Measurements from ENCODE around the gene EDDM13. TPM values are rescaled to one million over a fixed set of nuclear protein-coding genes. Genes with fewer than 3 reads are reported as not detected.

EDDM13 gene
- total and polyA plus RNA-seq, 10 of the 15 experiments (the other 5 are each of a cell fraction or from before 2014, with no cell fraction given): 0.15 to 0.37 TPM; not detected in 8

GRCh38 chr19:56290104-56290503 lies 17.6 kb downstream of the EDDM13 start:
- peaks cover 0 to 5% of the 10 kb centered on the region in 2 experiments; a peak in 1 of 4 replicates for H3K36me3 ChIP-seq (ENCODE audit: control insufficient read depth in 2 of 2, insufficient read depth in 2 of 2, low read length in 1 of 2)
- ChIA-PET SMC1A (ENCODE audit: uncharacterized antibody, unreplicated experiment) (no interaction called here), RAD21 (ENCODE audit: unreplicated experiment) (no interaction called here), POLR2A (no interaction called here), CTCF (interaction anchor here (1.0 to 1.6 kb wide), 2 partner anchors 24 to 43 kb away, joined by 3 to 4 read pairs; partner anchors contain the start of gene ZSCAN5A)
- H3K4me3 ChIP-seq: no peak overlapping the region
- no peaks in the 10 kb centered on the region for H3K27me3 ChIP-seq (replicated peaks in 1 of 2; ENCODE audit: control insufficient read depth in 2 of 2, insufficient read depth in 2 of 2, low read length in 1 of 2)
- H4K20me1 ChIP-seq (ENCODE audit: control insufficient read depth, insufficient read depth): no peaks in the 10 kb centered on the region
- no peaks in the 10 kb centered on the region for H3K9me3 ChIP-seq (replicated peaks; ENCODE audit: control insufficient read depth, insufficient read depth, low read length)
- ATAC-seq (no peak), DNase-seq (ENCODE audit: low read depth, low spot score) (no peak), FAIRE-seq (no peak)
- no TSS peak for BruUV-seq (replicated peaks)
- no peak overlapping the region for H3K27ac ChIP-seq (ENCODE audit: control insufficient read depth, insufficient read depth)
- no peaks in the 10 kb centered on the region for H3K4me1 ChIP-seq (ENCODE audit: control insufficient read depth, insufficient read depth, low read length)
- no peak overlapping the region for H3K4me2 ChIP-seq (ENCODE audit: control insufficient read depth, insufficient read depth)
- H3K9ac ChIP-seq (ENCODE audit: control insufficient read depth, insufficient read depth, low read length): no peak overlapping the region
- H2AFZ ChIP-seq (ENCODE audit: control insufficient read depth, low read depth, low read length): no peak overlapping the region
- intact Hi-C loops (cut with micrococcal nuclease; ENCODE audit: unreplicated experiment): no loop called here
- H3K79me2 ChIP-seq (ENCODE audit: control insufficient read depth, insufficient read depth, low read length): no peaks in the 10 kb centered on the region
- in situ Hi-C loops (cut with MboI): no loop called here
- TF ChIP-seq TCF7 (IDR thresholded peaks at IDR 0.05; ENCODE audit: borderline replicate concordance) (no peak), BCLAF1 (IDR thresholded peaks at IDR 0.05) (no peak), RAD51 (IDR thresholded peaks at IDR 0.05) (no peak), RELA (IDR thresholded peaks at IDR 0.05; ENCODE audit: borderline replicate concordance, partially characterized antibody) (no peak), HDGF (IDR thresholded peaks at IDR 0.05) (no peak), SMAD5 (IDR thresholded peaks at IDR 0.05; ENCODE audit: low read depth) (no peak), ATF2 (IDR thresholded peaks at IDR 0.05; ENCODE audit: low read length) (no peak), WRNIP1 (IDR thresholded peaks at IDR 0.05; ENCODE audit: borderline replicate concordance, low read depth, low read length) (no peak), BMI1 (IDR thresholded peaks at IDR 0.05; ENCODE audit: borderline replicate concordance) (no peak)
- TF ChIP-seq, protein P1, sequence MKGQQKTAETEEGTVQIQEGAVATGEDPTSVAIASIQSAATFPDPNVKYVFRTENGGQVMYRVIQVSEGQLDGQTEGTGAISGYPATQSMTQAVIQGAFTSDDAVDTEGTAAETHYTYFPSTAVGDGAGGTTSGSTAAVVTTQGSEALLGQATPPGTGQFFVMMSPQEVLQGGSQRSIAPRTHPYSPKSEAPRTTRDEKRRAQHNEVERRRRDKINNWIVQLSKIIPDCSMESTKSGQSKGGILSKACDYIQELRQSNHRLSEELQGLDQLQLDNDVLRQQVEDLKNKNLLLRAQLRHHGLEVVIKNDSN (IDR thresholded peaks at IDR 0.05; ENCODE audit: borderline replicate concordance, extremely low read length, insufficient read depth, low read depth, low read length): no peak
- TF ChIP-seq, protein P2, sequence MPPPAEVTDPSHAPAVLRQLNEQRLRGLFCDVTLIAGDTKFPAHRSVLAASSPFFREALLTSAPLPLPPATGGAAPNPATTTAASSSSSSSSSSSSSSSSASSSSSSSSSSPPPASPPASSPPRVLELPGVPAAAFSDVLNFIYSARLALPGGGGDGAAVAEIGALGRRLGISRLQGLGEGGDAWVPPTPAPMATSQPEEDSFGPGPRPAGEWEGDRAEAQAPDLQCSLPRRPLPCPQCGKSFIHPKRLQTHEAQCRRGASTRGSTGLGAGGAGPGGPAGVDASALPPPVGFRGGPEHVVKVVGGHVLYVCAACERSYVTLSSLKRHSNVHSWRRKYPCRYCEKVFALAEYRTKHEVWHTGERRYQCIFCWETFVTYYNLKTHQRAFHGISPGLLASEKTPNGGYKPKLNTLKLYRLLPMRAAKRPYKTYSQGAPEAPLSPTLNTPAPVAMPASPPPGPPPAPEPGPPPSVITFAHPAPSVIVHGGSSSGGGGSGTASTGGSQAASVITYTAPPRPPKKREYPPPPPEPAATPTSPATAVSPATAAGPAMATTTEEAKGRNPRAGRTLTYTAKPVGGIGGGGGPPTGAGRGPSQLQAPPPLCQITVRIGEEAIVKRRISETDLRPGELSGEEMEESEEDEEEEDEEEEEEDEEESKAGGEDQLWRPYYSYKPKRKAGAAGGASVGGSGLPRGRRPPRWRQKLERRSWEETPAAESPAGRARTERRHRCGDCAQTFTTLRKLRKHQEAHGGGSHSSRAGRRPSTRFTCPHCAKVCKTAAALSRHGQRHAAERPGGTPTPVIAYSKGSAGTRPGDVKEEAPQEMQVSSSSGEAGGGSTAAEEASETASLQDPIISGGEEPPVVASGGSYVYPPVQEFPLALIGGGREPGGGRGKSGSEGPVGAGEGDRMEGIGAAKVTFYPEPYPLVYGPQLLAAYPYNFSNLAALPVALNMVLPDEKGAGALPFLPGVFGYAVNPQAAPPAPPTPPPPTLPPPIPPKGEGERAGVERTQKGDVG (CRISPR knock-in tag; IDR thresholded peaks at IDR 0.05): no peak
- TF ChIP-seq, protein P3, sequence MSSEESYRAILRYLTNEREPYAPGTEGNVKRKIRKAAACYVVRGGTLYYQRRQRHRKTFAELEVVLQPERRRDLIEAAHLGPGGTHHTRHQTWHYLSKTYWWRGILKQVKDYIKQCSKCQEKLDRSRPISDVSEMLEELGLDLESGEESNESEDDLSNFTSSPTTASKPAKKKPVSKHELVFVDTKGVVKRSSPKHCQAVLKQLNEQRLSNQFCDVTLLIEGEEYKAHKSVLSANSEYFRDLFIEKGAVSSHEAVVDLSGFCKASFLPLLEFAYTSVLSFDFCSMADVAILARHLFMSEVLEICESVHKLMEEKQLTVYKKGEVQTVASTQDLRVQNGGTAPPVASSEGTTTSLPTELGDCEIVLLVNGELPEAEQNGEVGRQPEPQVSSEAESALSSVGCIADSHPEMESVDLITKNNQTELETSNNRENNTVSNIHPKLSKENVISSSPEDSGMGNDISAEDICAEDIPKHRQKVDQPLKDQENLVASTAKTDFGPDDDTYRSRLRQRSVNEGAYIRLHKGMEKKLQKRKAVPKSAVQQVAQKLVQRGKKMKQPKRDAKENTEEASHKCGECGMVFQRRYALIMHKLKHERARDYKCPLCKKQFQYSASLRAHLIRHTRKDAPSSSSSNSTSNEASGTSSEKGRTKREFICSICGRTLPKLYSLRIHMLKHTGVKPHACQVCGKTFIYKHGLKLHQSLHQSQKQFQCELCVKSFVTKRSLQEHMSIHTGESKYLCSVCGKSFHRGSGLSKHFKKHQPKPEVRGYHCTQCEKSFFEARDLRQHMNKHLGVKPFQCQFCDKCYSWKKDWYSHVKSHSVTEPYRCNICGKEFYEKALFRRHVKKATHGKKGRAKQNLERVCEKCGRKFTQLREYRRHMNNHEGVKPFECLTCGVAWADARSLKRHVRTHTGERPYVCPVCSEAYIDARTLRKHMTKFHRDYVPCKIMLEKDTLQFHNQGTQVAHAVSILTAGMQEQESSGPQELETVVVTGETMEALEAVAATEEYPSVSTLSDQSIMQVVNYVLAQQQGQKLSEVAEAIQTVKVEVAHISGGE (CRISPR knock-in tag; IDR thresholded peaks at IDR 0.05): no peak
